Amygdala (tissue), 56 donors: ENCODE results near the gene FGF5.

Source experiments
- DNase-seq, 56 donors: peaks; one replicate each; lab custom pipeline; 2025; lab: John Stamatoyannopoulos, UW

FGF5 gene

DNA sequence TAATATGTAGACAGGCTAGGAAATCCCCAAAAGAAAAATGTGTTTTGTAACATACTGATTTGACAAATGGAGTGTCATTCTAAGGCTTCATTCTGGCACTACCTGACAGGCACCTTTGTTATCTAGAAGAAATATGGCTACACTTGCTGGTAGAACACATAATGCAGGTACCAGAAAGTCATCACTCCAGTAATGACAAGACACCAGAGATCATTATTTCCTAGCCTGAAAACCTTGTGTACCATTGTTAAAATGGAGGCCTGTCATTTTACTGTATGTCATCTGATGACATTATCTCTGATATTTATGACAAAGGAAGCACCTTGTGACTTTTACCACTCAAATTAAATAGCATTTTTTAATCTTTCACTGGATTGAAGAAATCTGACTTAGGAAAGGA is 13.5 kb upstream of the FGF5 start:
- DNase-seq = no peak

DNA sequence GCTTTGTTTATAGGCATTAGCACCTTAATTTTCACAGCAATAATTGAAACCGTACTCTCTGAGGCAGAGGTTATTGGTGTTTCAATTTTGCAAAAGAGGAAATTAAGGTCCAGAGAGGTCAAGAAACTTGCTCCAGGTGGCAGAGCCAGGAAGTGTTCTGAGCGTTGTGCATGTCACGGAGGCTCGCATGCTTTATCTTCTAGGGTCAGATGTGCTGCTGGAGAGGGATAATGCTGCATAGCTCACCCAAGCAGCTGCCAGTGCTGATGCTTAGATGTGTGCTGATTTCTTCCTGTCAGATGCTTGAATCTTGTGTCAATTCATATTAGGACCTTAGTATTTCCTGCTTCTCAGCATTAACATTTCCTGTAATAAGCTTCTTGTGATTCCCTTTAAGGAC is 13.0 kb upstream of the FGF5 start:
- no peak for DNase-seq

DNA sequence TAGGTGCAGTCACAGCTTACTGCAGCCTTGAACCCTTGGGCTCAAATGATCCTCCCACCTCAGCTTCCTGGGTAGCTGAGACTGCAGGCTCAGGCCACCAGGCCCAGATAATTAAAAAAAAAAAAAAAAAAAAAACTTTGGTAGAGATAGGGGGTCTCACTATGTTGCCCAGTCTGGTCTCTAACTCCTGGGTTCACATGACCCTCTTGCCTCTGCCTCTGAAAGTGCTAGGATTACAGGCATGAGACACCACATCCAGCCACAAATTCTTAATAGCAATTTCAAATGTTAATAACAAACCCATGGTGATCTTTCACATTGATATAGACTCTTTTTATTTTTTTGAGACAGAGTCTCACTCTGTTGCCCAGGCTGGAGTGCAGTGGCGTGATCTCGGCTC is 12.3 kb upstream of the FGF5 start:
- DNase-seq = no peak

DNA sequence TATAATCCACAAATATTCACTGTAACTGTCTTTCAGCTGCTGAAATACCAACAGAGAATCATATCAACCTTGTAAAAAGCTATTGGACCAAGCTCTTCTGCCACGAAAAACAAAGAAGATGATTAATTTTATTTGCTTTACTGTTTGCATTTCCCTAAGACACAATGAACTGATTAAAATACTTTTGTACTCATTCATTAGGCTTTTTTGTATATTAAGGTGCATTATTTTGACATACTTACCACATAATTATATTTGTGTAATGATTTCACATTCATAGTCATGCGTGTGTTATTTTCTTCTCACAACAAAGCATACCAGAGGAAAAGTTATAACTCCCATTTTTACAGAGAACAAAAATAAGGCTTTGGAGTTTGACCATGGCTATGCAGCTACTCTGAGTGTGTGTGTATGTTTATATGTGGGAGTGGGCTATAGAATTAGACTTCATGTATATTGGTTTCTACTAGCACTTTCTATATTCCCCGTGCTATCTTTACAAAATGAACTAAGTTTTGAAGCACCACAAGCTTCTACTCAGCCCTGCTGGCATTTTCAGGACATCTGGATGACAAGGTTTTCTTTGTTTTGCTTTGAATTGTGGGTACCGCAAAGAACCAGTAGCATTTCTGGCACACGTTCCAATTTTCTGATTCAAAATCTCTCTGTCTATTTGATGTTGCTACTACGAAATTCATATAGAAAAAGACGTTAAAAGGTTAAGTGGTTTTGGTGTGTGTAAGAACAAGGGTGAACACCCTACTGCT is 11.0 kb upstream of the FGF5 start:
- no peak for DNase-seq

DNA sequence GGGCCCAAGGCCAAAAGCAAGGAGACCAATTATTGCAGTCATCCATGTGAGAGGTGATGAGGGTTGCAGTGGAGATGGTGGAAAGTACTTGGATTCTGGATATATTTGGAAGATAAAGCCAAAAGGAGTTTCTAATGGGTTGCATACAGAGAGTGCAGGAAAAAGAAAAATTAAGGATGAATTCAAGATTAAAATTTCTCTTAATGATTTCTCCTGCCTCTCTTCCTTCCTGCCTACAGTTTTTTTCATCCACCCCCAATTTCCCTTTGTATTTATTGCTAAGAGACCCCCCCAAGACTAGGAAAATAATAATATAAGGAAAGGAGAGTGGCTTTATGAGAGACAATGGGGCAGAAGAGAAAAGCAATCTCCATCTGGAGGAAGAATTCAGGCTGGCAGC is 8.6 kb upstream of the FGF5 start:
- DNase-seq = no peak

DNA sequence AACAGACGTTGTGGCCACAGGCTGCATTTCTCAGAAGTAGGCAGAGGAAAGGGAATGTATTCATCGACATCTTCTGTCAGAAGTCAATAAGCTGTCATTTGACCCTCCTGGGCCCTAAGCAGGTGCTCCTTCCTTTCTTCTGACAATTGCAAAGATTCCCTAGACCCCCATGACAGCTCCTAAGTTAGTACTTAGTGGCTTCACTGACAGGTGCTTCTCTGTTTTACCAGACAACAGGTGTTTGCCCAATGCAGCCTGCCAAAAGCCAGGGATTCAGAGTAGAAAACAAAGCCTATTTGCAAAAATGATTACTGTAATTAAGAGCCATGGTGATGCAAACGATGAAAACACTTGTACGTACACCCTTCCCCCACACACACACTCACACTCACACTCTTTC is 7.5 kb upstream of the FGF5 start:
- no peak for DNase-seq

DNA sequence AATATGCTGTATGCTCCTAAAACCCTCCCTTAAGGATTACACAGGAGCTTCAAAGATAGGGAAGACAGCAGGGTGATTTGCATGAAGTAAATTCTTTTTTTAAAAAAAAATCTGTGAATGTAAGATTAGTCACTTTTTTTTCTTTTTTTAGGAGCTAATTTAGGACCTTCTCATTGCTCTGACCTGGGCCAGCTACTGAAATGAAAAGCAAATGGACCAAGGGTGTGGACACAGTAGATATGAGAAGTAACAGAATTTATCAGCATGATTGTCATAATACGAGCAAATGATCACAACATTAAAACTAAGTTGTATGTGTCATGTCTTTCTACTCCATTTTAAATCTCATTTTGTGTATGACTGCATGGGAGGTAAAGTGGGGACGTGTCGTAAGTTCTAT is 6.6 kb upstream of the FGF5 start:
- DNase-seq = no peak

DNA sequence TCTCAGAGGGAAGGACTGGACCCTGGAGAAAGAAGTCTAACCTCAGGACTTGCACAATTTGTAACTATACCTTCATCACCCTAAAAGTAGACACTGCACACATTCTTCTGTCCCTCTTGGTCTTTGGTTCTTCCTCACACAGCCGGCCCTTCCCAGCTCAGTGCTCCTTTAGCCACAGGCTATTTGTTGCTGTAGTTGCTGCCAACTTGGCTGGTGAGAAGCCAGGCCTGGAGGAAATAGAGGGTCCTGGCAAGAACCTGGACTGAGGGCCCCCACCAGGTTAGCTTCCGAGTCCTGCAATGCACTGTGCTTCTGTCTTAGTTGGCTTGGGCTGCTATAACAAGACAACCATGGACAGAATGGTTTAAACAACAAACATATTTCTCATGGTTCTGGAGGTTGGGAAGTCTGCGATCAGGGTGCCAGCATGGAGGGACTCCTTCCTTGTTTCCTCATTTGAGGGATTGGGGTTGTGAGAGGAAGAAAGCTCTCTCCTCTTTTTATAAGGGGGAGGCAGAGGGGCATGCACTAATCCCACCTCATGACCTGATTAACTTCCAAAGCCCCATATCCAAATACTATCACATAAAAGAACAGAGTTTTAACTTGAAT is 4.4 kb upstream of the FGF5 start:
- no peak for DNase-seq

DNA sequence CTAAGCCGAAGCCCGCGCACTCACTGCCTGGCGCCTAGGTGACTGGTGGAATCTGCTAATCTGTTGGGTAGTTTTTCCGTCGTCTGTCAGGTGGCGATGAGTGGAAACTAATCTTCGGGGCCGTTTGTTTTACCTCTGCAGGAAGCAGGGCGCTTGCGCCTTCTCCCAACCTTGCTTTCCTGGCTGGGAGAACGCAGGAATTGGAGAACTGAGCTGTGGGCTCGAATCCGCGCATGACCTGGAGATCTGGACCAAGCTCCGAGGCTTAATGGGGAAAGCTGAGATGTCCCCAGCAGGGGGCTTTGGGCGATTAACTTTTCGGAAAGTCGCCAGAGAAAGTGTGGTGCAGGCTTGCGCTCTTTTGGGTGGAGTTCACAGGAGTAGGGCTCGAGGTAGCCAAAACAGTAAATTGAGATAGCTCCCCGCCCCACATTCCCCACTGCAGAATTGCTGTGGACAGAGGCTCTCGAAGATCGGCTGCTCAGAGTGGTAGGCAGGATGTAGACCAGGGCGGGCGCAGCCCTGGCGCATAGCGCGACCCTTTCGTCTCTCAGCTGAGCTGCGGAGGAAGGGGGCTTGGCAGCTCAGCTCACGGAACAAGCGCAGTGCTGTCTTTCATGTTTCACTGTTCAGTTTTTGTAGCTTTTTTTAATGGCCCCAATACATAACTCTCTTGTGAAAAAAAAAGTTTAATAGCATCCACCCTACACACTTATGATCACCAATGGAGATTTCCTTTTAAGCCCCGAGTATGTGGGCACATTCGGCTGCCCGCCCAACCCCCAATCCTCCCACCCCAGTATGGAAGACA is 2.7 kb upstream of the FGF5 start:
- DNase-seq = no peak

DNA sequence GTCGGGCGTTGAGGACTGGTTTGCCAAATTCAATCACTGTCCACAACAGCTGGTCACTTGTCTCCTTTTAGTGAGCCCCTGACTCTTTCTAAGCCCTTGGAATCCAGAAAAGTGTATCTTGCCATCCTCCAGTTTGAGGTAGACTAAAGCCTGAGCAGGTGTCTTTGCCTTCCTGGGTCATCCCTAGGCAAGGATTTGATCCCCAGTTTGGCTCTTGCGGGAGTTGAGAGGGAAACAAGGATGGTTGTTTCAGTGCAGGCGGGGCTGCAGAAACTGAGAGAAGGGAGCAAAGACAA is 2.2 kb upstream of the FGF5 start:
- DNase-seq = no peak

DNA sequence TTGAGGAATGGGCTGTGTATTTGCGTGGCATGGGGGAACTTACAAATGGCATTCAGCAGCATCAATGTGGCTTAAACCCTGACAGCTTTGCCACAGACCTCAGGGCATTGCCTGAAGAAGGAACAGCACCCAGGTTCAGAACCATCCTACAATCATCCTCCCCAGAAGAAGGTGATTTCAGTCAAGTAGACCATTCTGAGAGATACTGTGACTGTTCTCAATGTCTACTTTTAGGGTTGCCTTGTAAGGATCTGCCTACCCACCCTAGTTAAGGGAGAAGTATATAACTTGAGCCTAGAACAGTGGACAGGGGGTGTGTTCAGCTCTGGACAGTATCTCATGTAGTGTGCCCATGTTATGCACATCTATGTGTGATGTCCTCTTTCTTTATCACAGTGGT is 1.6 kb upstream of the FGF5 start:
- DNase-seq = no peak

DNA sequence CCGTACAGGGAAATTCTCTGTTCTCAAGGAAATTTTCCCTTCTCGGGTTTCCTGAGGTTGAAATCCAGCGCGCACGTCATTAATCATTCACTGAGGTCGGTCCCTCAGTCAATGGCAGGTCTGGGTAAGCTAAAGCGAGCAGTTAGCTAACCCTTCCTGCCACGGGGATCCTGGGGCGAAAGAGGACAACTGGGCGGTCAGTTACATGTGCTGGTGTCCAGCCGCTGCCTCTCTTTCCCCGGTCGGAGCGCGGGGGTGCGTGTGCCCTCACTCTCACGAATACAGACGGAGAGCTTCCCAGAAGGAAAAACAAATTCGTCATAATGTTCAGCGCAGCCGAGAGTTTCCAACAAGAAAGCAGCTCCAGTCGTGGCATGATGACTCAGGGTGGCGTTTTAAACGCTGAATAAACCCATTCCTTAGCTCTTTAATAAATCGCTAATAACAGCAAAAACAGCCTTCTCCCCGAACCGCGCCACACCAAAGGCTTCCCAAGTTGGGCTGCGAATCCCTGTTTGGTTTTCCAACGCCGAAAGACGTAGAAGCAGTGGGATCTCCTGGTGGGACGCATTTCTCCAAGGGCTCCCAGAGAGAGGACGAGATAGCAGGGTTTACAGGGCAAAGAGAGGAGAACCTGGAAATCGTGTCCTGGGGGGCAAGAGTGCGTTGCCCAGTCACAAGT is 752 bp upstream of the FGF5 start:
- peak in 1 of 56 donors; percentile 2 for DNase-seq

DNA sequence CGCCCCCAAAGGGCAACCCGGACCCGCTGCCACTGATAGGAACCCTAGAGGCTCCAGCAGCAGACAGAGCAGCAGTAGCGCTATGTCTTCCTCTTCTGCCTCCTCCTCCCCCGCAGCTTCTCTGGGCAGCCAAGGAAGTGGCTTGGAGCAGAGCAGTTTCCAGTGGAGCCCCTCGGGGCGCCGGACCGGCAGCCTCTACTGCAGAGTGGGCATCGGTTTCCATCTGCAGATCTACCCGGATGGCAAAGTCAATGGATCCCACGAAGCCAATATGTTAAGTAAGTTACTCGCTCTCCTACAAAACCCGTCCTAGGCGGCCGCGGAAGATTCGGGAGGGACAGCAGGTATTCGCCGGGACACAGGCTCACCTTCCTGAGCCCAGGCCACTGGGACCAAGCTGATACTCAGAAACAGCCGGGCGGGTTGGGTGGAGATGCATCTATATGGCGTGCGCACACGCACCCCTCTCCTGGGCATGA is 477 bp downstream of the FGF5 start:
- peak in 1 of 56 donors; percentile 13 for DNase-seq

DNA sequence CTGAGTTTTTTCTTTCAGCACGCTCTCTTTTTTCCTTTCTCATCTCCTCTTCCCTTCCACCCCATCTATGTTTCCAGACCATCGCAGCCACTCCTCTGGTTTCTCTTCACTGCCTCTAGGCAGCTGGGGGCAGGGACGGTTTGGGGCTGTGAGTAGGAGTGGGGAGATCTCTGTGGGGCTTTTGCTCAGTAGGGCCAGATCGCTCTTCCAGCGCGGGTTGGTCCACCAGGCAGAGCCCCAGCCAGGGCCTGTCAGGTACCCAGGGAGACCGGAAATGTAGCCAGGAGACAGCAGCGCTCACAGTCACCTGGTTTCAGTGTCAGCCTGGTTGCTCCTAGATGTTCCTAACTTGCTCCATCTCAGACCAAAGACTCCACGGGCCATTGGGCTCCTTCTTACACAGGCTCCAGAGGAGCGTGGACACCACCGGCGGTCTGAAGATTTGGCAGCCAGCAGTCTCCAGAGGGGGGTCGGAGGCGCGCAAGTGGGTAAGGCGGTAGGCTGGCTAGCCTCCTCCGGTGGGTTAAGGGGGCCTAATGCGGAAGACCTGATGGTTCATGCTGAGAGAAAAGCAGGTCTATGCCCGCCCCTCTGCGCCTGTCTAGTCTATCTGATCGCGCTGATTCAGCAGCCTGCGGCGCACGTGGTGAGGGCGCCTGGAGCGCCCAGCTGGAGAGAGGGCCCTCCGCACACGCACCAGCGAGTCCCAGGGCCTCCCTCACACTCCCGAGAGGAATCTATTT is 1.8 kb downstream of the FGF5 start:
- no peak for DNase-seq

DNA sequence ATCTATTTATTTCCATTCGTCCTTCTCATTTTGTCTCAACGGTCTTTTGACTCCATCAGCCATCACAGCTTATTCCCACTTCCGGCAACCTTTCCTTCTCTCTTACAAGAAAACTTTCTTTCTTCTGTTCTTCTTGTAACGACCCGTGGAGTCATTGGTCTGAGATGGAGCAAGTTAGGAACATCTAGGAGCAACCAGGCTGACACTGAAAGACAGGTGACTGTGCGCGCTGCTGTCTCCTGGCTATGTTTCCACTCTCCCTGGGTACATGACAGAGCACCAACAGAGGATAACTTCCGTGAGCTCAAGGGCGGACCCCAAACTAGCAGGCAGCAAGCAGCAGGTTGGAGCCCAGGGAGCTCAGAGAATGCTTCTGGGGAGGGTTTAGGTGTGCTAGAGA is 2.5 kb downstream of the FGF5 start:
- DNase-seq = no peak

DNA sequence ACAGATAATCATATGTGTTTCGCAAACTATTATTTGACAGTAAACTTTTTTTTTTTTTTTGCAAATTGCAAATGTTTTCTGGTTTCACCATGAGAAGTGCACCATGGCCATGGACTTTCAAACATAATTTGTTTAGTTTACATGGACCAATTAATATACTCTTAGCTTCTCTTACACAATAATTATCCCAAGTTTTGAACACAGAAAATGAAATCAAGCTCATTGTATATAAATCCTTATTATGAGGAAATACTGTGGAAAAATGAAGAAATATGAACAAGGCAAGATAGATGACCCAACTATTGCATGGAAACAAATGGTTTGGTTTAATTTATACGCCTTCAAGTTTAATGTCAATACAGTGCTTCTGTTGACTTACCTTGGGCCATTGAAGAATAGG is 3.9 kb downstream of the FGF5 start:
- no peak for DNase-seq

DNA sequence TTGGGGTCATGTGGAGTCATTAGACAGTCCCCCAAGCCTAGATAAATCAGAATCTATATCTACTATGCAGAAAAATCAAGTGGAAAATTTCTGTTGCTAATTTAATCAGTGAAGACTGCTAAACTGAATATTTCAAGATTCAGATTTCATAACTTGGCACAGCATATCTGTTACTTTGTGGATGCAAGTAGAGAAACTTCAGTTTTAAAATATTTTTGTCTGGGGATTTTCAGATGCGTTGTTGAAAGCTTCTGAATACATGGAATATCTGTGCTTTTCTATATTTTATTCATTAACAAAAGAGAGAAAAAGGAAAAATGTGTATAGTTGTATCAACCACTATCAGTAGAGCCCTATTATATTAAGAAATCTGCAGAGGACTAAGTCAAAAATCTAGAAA is 4.4 kb downstream of the FGF5 start:
- DNase-seq = no peak

DNA sequence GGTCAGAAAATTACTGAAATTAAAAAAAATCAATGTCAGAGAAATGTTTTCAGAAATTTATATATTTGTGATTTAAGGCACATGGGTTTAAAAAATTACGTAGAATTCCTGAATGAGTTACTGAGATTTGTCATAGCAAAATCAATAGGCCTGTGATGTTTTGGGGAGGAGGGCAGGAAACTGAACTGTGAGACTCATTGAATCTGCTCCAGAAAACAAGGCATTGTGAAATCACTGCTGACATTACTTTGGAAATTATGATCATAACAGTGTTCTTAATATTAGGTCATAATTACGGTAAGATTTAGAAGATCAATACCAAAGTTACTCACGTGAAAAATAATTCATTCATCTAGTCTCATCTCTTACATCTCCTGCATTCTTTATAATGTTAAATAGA is 5.3 kb downstream of the FGF5 start:
- no peak for DNase-seq

DNA sequence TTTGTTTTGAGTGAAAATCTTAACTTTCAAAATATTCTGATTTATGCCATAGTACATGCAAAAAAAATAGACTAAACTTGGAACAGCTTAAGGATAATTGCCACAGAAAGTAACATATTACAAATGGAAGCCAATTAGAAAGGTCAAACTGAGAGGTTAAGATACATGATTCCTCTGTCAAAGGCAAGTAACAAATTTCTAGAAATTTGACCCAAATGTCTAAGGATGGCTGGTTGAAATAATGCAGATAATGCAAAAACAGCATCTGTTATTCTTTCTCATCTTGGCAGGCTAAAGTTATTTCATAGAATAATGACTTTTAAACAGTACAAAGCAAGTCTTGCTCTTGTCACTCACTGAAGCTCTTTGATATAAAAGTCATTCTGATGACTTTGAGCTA is 10.5 kb downstream of the FGF5 start:
- DNase-seq = no peak

DNA sequence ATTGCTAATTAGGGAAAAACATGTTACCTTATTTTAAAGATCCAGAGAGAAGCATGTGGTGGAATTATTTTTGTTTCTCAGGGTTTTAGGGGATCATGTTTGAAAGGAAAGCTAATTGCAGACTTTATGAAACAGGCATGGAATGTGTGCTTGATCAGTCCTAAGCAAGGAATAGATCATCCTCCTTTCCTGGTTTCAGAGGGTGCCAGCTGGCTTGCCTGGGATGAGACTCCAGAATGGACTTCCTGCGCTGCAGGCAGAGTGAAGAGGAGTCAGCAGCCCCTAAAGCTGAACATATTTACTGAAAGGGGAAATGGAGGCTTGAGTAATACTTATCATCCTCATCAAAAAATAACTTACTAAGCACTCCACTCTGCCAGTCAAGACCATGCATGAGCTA is 13.3 kb downstream of the FGF5 start:
- no peak for DNase-seq

DNA sequence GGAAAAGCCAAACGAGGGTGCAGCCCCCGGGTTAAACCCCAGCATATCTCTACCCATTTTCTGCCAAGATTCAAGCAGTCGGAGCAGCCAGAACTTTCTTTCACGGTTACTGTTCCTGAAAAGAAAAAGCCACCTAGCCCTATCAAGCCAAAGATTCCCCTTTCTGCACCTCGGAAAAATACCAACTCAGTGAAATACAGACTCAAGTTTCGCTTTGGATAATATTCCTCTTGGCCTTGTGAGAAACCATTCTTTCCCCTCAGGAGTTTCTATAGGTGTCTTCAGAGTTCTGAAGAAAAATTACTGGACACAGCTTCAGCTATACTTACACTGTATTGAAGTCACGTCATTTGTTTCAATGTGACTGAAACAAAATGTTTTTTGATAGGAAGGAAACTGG is 20.0 kb downstream of the FGF5 start:
- no peak for DNase-seq
